ENCODE results near the gene ADGRE3.

DNA sequence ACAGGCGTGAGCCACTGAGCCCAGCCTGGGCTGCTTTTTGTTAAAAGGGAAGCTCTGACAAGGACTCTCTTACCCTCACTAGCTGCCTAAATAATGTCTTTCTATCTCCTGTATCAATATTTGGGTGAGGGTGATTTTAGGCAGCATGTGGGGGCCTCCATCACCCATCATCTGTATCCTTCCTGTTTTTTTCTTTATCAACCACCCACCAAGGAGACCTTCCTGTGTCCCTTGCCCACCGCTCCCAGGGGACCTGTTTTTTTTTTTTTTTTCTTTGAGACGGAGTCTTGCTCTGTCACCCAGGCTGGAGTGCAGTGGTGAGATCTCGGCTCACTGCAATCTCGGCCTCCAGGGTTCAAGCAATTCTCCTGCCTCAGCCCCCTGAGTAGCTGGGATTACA lies 97.4 kb downstream of the ADGRE3 start:
- TF ChIP-seq, protein P1, sequence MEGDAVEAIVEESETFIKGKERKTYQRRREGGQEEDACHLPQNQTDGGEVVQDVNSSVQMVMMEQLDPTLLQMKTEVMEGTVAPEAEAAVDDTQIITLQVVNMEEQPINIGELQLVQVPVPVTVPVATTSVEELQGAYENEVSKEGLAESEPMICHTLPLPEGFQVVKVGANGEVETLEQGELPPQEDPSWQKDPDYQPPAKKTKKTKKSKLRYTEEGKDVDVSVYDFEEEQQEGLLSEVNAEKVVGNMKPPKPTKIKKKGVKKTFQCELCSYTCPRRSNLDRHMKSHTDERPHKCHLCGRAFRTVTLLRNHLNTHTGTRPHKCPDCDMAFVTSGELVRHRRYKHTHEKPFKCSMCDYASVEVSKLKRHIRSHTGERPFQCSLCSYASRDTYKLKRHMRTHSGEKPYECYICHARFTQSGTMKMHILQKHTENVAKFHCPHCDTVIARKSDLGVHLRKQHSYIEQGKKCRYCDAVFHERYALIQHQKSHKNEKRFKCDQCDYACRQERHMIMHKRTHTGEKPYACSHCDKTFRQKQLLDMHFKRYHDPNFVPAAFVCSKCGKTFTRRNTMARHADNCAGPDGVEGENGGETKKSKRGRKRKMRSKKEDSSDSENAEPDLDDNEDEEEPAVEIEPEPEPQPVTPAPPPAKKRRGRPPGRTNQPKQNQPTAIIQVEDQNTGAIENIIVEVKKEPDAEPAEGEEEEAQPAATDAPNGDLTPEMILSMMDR (conservative IDR thresholded peaks at IDR 0.05; ENCODE audit: low read depth, low read length), result no peak
- TF ChIP-seq EZH2 (IDR thresholded peaks at IDR 0.05; ENCODE audit: low read length, unreplicated experiment), result no peak
